GM19328 (cell line): ENCODE measurements around the gene SERPINB11.
"Not testable (repeated sequence)": the region's sequence is repeated elsewhere in the genome, so short reads cannot be mapped to it uniquely, and the experiment has no call there.

Source experiments
- ATAC-seq: cut with Tn5 transposase; IDR thresholded peaks from one replicate; pipeline ENCODE4 v1.9.1; 2021; ENCODE audit warnings: mild to moderate bottlenecking, moderate library complexity; ENCODE audit not compliant: unreplicated experiment

SERPINB11 gene

DNA sequence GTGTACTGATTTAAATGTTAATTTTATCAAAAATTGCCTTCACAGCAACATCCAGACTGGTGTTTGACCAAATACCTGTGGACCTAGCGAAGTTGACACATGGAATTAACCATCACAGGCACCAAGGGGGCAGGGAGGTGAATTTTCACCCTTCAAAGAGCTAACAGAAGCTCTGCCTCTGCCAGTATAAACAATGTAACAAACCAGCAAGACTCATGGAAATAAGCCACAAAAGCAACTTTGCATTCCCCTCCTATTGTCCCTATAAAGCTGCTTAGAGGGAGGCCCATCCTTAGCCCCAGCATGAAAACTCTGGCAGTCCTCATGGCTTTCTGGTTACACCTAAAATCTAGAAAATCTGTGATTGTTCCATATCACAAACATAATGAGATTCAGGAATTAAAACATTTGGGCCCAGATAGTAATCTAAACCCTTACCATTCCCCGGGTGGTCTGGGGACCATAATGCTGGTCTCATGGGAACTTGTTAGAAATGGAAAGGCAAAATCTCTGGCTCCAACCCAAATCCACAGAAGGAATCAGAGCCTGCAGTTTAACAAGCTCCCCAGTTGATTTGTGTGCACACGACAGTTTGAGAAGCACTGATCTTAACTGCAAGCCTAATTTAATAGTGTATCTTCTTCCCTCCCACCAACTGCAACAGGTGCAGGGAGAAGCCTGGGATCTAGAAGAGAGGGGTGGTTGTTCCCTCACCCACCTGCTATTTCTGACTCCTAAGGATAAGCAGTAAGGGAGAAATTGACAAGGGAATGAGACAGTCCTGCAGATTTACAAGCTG, 23.1 kb downstream of the SERPINB11 start:
- ATAC-seq = no peak

DNA sequence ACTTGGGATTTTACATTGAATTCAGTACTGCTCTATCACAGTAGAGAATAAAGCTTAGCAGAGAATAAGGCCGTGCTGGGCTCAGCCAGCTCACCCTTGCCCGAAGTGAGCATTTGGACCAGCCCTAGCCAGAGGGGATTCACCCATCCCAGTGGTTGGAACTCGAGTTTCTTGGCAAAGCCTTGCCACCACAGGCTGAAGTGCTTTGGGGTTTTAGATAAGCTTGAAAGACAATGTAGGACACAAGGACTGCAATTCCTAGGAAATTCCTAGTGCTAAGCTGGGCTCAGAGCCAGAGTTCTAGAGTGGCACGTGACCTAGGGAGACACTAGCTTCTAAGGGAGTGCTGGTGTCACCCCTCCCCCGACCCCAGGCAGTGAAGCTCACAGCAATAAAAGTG, 28.0 kb downstream of the SERPINB11 start:
- ATAC-seq = no peak

DNA sequence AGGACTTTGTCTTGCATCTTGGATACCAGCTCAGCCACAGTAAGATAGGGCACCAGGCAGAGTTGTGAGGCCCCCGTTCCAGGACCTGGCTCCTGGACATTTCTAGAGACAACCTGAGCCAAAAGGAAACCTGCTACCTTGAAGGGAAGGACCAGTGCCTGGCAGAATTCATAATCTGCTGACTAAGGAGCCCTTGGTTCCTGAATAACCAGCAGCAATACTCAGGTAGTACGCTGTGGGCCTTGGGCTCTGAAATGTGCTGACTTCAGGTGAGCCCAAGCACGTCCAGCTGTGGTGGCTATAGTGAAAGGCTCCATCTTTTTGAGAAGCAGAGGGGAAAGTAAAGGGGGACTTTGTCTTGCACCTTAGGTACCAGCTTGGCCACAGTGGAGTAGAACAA, 28.5 kb downstream of the SERPINB11 start:
- no peak for ATAC-seq

DNA sequence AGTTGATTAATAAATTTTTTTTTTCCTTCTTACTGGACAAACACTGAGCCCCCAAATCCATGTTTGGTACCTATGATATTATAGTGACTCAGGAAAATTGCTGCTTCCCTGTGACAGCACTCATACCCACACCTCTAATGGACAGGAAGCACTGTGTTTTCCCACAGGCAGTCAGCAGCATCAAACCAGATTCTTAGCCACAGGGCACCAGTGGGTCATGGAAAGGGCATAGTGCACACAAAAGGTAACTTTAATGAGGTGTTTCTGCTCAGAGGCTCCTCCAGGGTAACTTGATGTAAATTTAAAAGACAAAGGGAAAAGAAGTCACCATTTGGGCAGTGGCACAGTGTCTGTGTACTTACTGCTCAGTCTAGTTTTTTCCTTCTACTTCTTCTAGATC, 34.1 kb downstream of the SERPINB11 start:
- ATAC-seq = no peak

DNA sequence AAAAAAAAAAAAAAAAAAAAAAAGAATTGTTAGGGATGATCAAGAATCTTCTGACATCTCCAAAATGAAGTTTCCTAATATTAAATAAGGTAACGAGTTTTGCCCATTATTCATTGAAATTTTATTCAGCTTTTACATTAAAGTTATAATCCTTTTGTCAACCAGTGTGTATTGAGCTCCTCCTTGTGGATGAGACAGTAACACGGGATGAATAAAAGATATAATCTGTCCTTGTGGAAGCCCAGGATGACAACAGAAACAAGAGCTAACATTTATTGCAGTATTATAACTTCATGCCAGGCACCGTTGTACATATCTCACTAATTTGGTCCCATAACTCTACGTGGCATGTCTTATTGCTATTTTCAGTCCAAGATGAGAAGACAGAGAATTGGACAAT, 39.0 kb downstream of the SERPINB11 start:
- no peak for ATAC-seq

DNA sequence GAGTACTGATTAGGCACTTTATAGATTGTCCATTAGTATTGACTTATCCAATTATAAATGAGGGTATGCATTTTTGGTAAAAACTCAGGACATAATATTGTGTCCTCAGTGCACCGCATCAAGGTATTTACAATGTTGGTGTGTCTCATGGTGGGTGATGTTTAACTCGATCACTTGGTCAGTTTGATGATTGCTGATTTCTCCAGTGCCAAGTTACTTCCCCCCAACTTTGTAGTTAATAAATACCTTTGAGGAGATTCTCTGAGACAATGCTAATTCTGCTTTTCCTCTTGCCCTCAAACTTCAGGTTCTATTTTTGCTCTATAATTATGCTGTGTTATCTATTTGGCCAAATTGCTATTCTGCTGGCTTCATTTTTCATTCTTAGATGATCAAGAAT, 44.2 kb downstream of the SERPINB11 start:
- no peak for ATAC-seq

DNA sequence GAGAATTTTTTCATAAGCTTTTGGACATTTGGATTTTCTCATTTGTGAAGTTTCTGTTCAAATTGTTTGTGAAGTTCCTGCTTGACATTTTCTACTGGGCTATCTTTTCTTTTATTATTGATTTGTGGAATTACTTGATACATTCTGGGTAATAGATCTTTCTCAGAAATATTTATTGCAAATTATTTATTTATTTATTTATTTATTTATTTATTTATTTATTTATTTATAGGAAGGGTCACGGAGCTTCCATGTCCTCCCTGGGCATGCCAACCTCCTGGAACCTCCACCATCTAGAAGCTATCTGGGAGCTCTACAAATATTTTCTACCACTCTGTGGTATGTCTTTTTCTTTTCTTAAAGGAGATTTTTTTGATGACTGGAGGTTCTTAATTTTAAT, 46.7 kb downstream of the SERPINB11 start:
- no peak for ATAC-seq

DNA sequence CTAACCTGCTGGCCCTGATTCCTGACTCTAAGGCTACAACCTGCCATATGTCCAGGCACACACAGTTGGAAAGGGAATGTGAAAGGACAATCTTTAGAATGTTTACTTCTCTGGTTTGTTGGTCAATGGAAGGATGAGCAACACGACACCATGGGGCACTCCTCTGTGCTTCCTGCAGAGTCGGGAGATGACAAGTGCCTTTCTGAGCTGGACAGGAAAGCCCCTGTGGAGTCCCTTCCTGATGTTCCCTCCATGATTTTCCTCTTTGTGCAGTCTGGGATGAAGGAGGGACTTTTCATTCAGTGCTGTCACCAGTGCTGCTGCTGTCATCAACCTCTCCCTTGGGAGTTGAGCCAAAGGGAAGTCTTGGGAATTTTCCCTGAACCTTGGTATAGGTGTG, 49.9 kb downstream of the SERPINB11 start:
- ATAC-seq = no peak

DNA sequence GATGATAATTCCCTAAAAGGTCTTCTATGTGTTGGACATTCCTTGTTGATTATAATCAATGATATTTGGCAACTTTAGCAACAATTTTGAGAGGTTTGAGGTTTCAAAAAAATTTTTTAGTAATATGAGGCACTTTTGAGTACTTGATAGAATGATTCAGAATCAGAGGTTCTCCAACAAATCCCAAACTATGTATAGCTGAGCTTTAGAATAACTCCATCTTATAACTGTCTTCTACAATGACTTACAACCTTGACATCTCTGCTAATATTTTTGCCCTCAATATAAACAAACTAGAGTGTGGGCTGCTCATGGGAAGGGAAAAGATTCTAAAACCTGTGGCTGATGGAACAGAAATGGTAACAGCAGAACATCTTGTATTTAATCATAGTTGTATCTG, 50.9 kb downstream of the SERPINB11 start:
- ATAC-seq = no peak

DNA sequence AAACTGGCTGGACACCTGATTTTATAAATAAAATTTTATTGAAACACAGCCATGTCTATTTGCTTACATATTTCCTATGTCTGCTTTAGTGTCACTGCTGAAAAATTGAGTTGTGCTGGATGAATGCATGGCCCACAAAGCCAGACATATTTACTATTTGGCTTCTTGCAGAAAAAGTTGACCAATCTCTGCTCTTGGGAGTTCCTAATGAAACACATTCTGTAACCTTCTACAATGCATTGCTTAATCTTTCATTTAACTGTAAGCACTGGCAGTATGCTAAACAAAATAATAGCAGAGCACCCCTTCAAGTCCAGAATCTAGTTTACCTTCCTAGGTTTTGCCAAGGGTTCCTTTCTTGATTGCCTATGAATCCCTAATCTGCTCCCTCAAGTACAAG, 54.8 kb downstream of the SERPINB11 start:
- no peak for ATAC-seq

DNA sequence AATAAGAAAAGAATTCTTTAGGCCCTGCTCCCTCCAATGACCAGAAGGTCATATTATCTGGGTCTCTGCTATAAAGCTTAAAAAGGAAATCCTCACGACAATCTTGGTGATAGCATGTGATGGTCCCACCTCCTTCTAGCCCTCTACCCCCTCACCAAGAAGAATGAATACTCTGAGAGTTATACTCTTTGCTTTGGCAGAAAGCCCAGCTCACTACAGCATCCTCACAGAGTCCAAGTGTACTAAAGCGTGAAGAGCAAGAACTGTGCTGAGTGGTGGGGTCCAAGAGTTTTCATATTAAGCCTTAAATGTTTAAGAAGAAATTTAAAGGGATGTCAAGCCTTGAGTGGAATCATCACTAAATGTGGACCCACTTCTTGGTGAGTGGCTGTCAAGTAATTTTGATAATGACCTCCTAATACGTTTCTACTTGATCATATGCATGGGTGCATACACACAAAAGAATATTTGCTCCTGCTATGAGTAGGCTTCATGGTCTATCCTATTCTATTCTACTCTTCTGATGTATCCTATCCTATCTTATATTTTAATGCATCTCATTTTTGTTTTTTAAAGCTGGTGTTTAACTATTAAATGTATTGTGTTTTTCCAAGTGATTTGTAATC, 56.0 kb downstream of the SERPINB11 start:
- no peak for ATAC-seq

DNA sequence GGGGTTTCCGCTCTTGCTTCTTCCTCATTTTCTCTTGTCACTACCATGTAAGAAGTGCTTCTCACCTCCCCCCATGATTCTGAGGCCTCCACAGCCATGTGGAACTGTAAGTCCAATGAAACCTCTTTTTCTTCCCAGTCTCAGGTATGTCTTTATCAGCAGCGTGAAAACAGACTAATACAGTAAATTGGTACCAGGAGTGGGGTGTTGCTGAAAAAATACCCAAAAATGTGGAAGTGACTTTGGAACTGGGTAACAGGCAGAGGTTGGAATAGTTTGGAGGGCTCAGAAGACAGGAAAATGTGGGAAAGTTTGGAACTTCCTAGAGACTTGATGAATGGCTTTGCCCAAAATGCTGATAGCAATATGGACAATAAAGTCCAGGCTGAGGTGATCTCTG, 57.0 kb downstream of the SERPINB11 start:
- not testable (repeated sequence) for ATAC-seq

DNA sequence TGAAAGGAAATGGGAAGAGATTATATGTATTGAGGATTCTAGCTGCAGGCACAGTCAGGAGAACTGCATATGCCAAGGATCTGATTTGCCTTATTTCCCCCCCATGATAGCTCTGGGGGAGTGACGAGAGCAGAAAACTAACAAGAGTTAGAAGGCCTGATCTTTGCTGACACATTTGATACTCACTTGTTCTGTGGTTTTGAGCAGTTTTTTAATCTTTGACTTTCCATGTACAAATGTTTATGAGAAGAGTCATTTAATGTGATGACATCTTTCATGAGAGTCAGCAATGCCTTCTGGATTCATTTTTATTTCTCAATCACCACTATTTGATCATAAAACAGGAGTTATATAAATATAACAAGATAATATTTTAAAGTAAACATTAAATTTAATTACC, 59.8 kb downstream of the SERPINB11 start:
- no peak for ATAC-seq

DNA sequence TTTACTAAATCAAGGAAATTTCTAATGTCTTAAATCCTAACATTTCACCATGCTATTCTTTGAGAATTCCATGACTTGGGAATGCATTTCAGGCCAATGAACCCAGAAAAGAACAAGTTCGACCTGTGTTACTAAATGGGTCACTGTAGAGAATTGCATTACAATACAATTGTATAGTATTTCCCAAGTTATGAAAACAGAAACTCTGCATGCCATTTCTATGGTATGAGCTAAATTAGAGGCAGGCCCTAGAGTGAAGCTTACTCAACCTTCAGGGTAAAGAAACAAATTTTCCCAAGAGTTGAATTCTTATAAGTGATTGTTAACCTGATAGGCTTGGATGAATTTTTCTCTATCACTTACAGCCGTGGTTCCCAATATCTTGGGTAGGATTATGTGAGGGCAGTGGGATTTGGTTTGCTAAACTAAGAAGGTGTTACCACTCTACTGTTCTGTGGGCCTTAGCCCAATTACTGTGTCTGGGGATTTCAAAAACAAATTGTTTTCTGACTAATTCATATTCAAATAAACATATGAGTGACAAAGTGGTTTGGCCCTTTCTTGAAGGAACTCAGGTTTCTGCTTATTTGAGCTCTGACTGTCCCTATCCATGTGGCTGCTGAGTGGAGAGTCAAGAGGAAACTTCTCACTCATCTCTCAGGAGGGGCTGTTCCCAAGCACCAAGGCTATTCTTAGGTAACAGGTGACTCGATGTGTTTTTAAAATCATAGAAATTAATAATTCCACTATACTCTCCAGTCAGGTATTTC, 61.3 kb downstream of the SERPINB11 start:
- no peak for ATAC-seq

DNA sequence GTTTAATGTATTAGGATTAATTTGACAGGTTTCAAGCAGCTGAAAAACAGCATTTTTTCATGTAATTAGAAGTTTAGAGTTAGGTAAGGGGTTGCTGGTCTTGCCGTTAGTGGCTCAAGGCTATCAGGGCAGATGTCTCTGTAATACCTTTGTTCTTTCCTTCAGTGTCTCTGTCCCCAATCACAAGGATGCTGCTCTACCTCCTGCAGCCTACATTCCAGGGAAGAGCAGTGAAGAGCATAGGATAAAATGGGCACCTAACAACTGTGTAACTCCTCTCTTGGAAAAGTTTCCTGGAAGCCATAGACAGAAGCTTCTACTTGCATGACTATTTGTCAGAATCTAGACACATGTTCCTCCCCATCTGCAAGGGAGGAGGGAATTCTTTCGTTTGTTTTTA, 63.1 kb downstream of the SERPINB11 start:
- no peak for ATAC-seq
